Stimulated activated CD8-positive, alpha-beta memory T cell treated with anti-CD3 and anti-CD28 coated beads, Interleukin-7, amount 100 ng/mL, for 48 hours (primary cell): Measurements from ENCODE around the gene STX18.
"Not testable (repeated sequence)": the region's sequence is repeated elsewhere in the genome, so short reads cannot be mapped to it uniquely, and the experiment has no call there.

ENCODE experiments used
- DNase-seq, 2 donors: peaks; one replicate each; pipeline ENCODE4 v3.0.0-alpha.2; 2020; ENCODE audit warnings: low read depth in 1 of 2; ENCODE audit errors: extremely low read depth in 1 of 2

The STX18 gene

DNA sequence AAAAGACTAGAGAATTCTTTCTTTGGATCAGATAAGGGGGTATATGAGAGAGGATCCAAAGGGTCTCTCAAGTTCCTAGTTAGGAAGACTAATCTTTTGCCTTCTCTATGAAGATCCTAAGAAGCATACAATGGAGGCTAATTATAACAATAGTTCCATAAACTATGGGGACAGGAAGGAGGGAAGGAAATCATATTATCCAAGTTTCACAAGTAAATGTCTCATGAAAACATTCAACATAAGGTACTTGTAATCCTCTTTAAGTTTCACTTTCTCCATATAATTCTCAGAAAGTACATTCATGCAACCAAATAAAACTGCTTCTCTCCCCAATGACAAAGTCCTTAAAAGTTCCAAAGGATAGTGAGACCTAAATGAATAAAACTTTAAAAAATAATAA lies 27.1 kb downstream of the STX18 start:
- DNase-seq: no peak

- no peak for DNase-seq
These were observed 29.6 kb downstream of the STX18 start for GRCh38 chr4:4512282-4512681.

DNA sequence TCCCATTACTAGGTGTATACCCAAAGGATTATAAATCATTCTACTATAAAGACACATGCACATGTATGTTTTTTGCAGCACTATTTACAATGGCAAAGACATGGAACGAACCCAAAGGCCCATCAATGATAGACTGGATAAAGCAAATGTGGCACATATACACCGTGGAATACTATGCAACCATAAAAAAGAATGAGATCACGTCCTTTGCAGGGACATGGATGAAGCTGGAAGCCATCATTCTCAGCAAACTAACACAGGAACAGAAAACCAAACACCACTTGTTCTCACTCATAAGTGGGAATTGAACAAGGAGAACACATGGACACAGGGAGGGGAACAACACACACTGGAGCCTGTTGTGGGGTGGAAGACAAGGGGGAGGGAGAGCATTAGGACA lies 31.2 kb downstream of the STX18 start:
- not testable (repeated sequence) for DNase-seq

DNA sequence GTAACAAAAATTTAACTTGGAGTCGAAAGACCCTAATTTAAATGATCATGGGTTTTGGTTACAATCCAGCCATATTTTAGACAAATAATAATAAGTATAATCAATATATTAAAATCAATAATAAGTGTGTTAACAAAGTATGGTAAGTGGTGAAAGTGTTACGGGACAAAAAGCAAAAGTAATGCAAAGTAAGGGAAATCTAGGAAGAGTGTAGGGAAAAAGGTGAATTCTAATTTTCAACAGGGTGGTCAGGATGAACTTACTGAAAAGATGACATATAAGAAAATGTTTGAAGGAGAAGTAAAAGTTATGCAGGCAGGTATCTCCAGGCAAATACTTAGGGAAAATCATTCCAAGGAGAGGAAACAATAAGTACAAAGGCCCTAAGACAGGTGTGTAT lies 32.3 kb downstream of the STX18 start:
- DNase-seq: no peak

DNA sequence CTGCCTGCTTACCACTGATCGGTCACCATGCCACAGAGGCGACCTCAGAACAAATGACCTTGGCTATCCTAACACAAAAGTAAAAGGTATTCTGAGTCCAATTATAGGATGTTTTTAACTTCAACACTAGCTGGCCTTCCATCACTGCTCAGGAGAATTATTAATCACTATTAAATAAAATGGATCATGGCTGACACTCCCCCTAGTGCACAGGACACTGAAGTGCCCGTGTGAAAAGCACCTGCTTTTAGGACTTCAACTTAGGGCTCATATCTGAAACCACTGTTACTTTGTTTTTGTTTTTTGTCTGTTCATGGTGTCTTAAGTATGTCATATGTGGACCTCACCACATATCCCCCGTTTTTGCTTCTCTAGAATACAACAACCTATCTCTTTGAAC lies 33.9 kb downstream of the STX18 start:
- no peak for DNase-seq

DNA sequence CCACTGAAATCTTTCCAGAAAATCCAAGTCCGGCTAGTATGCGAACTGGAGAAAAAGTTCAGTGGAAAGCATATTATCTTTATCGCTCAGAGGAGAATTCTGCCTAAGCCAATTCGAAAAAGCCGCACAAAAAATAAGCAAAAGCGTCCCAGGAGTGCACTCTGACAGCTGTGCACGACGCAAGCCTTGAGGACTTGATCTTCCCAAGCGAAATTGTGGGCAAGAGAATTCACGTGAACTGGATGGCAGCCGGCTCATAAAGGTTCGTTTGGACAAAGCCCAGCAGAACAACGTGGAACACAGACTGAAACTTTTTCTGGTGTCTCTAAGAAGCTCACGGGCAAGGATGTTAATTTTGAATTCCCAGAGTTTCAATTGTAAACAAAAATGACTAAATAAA lies 34.4 kb downstream of the STX18 start:
- no peak for DNase-seq

- DNase-seq: no peak
These were observed 34.9 kb downstream of the STX18 start for GRCh38 chr4:4506961-4507360.

GRCh38 chr4:4505211-4505610 lies 36.6 kb downstream of the STX18 start:
- not testable (repeated sequence) for DNase-seq

DNA sequence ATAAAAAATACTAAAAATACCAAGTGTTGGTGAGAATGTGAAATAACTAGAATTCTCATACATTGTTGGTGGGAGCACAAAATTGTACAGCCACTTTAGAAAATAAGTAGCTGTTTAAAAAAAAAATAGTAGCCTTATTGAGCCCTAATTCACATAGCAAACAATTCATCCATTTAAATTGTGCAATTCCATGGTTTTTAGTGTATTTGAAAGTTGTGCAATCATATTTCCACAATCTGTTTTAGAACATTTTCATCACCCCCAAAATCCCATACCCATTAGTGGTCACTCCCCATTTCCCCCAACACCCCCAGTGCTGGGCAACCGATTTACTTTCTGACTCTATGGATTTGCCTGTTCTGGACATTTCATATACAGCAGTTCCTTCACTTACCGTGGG lies 37.1 kb downstream of the STX18 start:
- DNase-seq: no peak

- DNase-seq: peak in 1 of 2 donors; percentile 25
These were observed 39.0 kb downstream of the STX18 start for GRCh38 chr4:4502694-4503311.

- no peak for DNase-seq
These were observed 40.2 kb downstream of the STX18 start for GRCh38 chr4:4501679-4502078.

DNA sequence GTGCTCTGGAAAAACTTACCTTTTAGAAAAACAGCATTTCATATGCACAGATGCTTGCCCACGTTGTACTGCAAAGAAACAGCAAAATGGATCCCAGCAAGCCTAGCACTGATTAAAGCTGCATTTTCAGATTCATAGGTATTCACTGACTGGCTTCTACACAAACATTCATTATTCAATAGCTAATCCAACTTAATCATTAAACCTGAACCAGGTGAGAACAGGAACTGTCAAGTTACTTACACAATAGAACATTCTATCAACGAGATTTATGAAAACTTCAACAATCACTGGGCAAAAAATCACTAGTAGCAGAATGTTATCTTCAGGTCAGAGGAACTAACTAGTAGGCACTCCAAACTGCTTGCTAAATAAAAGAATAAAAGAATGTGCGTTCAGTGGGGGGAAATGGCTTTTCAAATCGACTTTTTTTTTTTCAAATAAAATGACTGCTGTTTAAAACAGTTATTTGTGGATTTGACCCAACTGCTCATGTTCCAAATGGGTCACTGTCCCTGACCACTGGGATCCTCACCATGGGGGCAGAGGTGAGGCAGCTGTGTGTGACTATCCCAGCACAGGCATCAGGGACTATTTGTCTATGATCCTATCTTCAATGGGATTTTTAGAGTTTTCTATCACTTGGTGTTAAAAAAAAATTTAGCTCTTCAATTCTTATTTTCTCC lies 42.3 kb downstream of the STX18 start:
- DNase-seq: no peak

- no peak for DNase-seq
These were observed 45.1 kb downstream of the STX18 start for GRCh38 chr4:4496592-4497372.

- no peak for DNase-seq
These were observed 47.0 kb downstream of the STX18 start for GRCh38 chr4:4494882-4495281.

DNA sequence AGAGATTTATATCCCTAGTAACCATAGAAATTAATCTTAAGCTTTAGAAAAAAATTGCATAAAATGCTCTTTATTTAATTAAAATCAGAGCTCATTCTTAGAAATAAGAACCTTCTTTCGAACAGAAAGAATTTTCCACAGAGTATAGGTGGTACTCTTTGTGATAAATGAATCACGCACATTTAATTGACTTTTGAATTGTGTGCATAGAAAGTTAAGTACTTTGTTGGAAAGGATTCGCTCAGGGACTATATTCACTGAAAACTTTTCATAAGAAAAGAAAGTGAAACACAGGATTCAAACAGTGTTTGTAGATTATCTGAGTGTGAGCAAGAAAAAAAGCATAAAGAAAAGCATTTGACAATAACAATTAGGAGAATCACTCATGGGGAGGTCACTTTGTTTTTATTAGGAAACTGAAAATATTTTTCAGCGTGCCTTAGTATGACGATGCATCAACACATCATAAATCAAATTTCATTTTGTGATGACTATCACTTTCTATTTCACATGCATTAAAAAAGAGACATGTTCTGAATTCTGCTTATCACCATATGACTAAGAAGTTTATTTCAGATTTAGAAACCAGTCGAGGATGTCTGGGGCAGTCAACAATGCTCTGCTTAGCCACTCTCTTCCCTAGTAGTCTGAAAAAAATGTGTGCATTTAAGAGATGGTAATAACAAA lies 49.5 kb downstream of the STX18 start:
- DNase-seq: peak in 1 of 2 donors; percentile 3

DNA sequence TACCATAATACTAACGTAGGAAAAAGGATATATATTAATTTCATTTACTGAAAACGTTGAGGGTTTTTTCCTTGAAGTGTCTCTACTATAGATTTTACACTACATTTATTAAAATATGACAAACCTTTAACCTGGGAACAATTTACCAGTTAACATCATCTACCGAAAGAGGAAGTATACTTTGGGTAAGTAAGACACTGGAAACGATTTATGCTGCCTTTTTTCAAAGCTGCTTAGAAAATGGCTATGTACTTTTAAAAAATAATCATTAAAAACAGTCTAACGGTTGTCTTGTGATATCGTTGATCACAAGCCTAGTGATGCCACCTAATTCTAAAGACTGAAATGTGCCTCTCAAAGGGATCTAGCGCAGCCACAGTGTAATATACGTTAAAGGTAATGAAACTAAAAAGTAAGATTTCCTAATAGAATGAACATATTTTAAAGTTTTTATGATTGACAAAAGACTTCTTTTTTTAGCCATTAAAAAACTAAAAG lies 50.4 kb downstream of the STX18 start:
- DNase-seq: no peak

- no peak for DNase-seq
These were observed 51.0 kb downstream of the STX18 start for GRCh38 chr4:4490816-4491215.

- DNase-seq: no peak
These were observed 51.8 kb downstream of the STX18 start for GRCh38 chr4:4490041-4490440.

DNA sequence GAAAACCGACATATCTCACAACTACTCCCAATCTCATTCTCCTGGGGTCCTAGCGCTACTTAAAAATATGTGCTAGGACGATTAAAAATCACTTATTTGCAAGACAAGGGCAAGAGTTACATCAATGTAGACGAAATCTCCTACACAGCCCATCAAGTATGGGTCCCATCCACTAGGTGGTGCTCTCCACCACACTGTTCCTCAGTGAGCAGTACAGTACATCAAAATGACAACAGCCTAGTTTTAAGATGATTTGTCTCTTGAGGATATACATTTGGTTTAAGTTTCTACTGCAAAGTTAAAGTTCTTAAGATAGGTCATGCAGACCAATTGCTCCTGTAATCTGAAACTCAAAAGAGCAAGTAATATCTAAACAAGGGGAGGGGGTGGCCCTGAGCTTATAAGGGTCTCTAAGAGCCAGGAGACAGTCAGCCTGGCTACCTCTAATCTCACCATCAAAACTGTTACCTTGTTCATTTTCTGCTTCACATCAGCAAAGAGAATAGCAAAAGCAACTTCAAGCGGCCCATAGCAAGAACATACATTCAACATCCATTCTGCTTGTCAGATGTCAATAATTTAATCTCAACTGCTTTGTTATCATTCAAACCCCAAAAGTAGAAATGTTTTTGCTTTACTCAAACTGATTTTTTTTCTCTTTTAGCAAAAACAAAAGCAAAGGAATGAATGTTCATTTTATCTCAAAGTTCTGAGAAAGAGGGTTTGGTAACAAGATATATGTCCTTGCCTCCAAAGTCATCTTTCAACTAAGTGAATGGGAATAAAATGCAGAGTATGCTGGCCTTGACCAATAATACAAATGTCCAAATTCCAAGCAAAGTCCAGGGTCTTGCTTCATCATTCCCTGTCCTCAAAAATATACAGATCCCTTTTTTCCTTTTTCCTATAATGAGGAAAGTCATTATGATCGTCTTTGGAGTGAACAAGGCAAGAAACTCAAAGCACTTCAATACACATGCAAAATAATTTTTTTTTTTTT lies 53.1 kb downstream of the STX18 start:
- DNase-seq: peak; percentile 20 to 59

DNA sequence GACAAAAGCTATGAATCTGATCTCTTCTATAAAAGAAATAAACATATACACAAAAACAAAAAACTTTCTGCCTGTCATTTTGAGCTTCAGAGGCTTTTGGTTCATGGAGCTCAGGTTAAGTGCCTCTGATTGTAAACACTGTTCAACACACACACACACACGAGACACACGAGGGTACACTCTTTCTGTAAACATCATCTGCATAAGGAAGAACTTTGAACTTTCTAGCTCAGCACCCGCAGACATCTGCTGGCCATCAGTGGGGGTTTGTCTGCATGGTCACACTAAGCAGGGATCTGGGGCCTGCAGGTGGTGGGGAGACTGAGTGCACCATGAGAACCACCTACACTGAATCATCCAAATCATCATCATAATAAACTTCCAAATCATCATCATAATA lies 54.9 kb downstream of the STX18 start:
- DNase-seq: no peak
